Esophagus squamous epithelium (tissue), 4 donors: ENCODE results near the gene MTNR1B.

Experiments
- POLR2A ChIP-seq, 4 donors: fragments of 450-650 bp; IDR thresholded peaks; one replicate each; pipeline ENCODE4 v1.6.1; 2017; ENCODE audit warnings: antibody characterized with exemption in 4 of 4, mild to moderate bottlenecking in 4 of 4, moderate library complexity in 3 of 4
- TF ChIP-seq, protein P1 (sequence below), 6 experiments: fragments of 450-650 bp in 4 of 6; fragments of 200-600 bp in 2 of 6; sonication (generic) in 2 of 6; IDR thresholded peaks; one replicate each; pipeline ENCODE4 v1.5.1; 2016 to 2019; ENCODE audit warnings: antibody characterized with exemption in 6 of 6, mild to moderate bottlenecking in 4 of 6, moderate library complexity in 4 of 6

GRCh38 chr11:93020248-93021046 lies 51.0 kb downstream of the MTNR1B start:
- TF ChIP-seq, protein P1, sequence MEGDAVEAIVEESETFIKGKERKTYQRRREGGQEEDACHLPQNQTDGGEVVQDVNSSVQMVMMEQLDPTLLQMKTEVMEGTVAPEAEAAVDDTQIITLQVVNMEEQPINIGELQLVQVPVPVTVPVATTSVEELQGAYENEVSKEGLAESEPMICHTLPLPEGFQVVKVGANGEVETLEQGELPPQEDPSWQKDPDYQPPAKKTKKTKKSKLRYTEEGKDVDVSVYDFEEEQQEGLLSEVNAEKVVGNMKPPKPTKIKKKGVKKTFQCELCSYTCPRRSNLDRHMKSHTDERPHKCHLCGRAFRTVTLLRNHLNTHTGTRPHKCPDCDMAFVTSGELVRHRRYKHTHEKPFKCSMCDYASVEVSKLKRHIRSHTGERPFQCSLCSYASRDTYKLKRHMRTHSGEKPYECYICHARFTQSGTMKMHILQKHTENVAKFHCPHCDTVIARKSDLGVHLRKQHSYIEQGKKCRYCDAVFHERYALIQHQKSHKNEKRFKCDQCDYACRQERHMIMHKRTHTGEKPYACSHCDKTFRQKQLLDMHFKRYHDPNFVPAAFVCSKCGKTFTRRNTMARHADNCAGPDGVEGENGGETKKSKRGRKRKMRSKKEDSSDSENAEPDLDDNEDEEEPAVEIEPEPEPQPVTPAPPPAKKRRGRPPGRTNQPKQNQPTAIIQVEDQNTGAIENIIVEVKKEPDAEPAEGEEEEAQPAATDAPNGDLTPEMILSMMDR (IDR thresholded peaks at IDR 0.05): no peak
- no peak for TF ChIP-seq POLR2A (IDR thresholded peaks at IDR 0.05)
